OCI-LY1 (cell line): ENCODE results near the gene AMDHD2.
"Not testable (repeated sequence)": the region's sequence is repeated elsewhere in the genome, so short reads cannot be mapped to it uniquely, and the experiment has no call there.

Experiments
- EZH2 ChIP-seq: fragments of 200-600 bp; sonication (generic), shearing (Covaris generic); IDR thresholded peaks from 2 replicates; pipeline ENCODE4 v1.8.0; 2017; ENCODE audit warnings: borderline replicate concordance, mixed run types, mild to moderate bottlenecking, antibody characterized with exemption, low read length, moderate library complexity, mixed read lengths
- TF ChIP-seq, protein P1 (sequence below): fragments of 200-600 bp; sonication (generic), shearing (Covaris generic); IDR thresholded peaks from 2 replicates; pipeline ENCODE4 v1.5.1; 2017; ENCODE audit warnings: mild to moderate bottlenecking, antibody characterized with exemption, low read length, moderate library complexity, mixed read lengths

- TF ChIP-seq, protein P1, sequence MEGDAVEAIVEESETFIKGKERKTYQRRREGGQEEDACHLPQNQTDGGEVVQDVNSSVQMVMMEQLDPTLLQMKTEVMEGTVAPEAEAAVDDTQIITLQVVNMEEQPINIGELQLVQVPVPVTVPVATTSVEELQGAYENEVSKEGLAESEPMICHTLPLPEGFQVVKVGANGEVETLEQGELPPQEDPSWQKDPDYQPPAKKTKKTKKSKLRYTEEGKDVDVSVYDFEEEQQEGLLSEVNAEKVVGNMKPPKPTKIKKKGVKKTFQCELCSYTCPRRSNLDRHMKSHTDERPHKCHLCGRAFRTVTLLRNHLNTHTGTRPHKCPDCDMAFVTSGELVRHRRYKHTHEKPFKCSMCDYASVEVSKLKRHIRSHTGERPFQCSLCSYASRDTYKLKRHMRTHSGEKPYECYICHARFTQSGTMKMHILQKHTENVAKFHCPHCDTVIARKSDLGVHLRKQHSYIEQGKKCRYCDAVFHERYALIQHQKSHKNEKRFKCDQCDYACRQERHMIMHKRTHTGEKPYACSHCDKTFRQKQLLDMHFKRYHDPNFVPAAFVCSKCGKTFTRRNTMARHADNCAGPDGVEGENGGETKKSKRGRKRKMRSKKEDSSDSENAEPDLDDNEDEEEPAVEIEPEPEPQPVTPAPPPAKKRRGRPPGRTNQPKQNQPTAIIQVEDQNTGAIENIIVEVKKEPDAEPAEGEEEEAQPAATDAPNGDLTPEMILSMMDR = 0 out of 2 replicates have a peak, but pooled peaks have one; percentile 7
- not testable (repeated sequence) for TF ChIP-seq EZH2
These were observed 40.6 kb downstream of the AMDHD2 start for GRCh38 chr16:2560798-2561133.
